Adrenal gland (tissue), 12 donors: Measurements from ENCODE around the gene MYO1E. TPM values are rescaled to one million over a fixed set of nuclear protein-coding genes. Genes with fewer than 3 reads are reported as not detected.

ENCODE experiments used
- DNase-seq, 7 donors: peaks; one replicate each; pipeline ENCODE4 v3.0.0-alpha.2; 2019 to 2020
- H3K27ac ChIP-seq, 5 donors: fragments of 200-600 bp; sonication (generic) in 4 of 5; 1 replicate in 3 of 5; 2 replicates in 2 of 5; pipeline versions ENCODE4 v1.5.1 to v1.8.0; 2016 to 2020; ENCODE audit warnings: mild to moderate bottlenecking in 1 of 5
- H3K27me3 ChIP-seq: fragments of 200-600 bp; 2 replicates; pipeline ENCODE4 v1.8.0; 2021
- H3K36me3 ChIP-seq, 2 donors: fragments of 200-600 bp; replicated peaks in 1 of 2; 1 replicate in 1 of 2; 2 replicates in 1 of 2; pipeline versions ENCODE4 v1.5.1 to v1.8.0; 2018 to 2022
- H3K4me1 ChIP-seq, 2 donors: fragments of 200-600 bp; replicated peaks in 1 of 2; 1 replicate in 1 of 2; 2 replicates in 1 of 2; pipeline versions ENCODE4 v1.5.1 to v1.8.0; 2018 to 2021
- H3K4me3 ChIP-seq, 4 donors: fragments of 200-600 bp; sonication (generic) in 3 of 4; one replicate each; pipeline ENCODE4 v1.5.1; 2016 to 2018
- H3K9me3 ChIP-seq, 3 donors: fragments of 200-600 bp; sonication (generic) in 1 of 3; replicated peaks in 1 of 3; 1 replicate in 2 of 3; 2 replicates in 1 of 3; pipeline versions ENCODE4 v1.5.1 to v1.8.0; 2016 to 2021
- POLR2A ChIP-seq, 2 donors: fragments of 450-650 bp; IDR thresholded peaks; one replicate each; pipeline ENCODE4 v1.6.1; 2017; ENCODE audit warnings: antibody characterized with exemption in 2 of 2, mild to moderate bottlenecking in 2 of 2, moderate library complexity in 1 of 2
- WGBS, 4 donors: extraction: QIAGEN DNeasy Blood & Tissue Kit in 2 of 4; methylation state at CpG; one replicate each; pipeline versions ENCODE4 v1.1.5 to v1.1.7; 2013 to 2017; 5-methylcytosine and 5-hydroxymethylcytosine counted together
- intact Hi-C, 2 donors: fragments of 100-400 bp; cut with DNase I; formaldehyde crosslinking; loops; one replicate each; pipeline versions ENCODE4 v1.14.1 to v1.15.0; 2022 to 2023
- polyA plus RNA-seq, 3 donors: library from polyadenylated mRNA; stranded (reverse); fragments of 200-250 nt in 2 of 3; fragments of 350-450 nt in 1 of 3; fragmentation: Illumina TruSeq in 1 of 3; extraction: RNeasy Lipid Tissue Mini Kit (QIAGEN cat#74804) in 1 of 3; gene quantifications; one replicate each; pipeline ENCODE4 v1.2.3, GENCODE V29; 2013 to 2014
- total RNA-seq, 9 donors: library from RNA; depleted of rRNA in 4 of 9; stranded (reverse); fragments of >200 nt in 4 of 9; fragments of 120-200 nt in 1 of 9; fragmentation: NEBNext Ultra II Directional in 1 of 9; extraction: Animal tissue kit (Norgen Biotek cat#: 25700) in 1 of 9; gene quantifications; one replicate each; pipeline versions ENCODE4 v1.1.0 to v1.2.4, GENCODE V29; 2013 to 2023
- TF ChIP-seq, protein P1 (sequence below), 6 experiments: fragments of 450-650 bp in 4 of 6; fragments of 200-600 bp in 2 of 6; sonication (generic) in 1 of 6; IDR thresholded peaks; 1 replicate in 5 of 6; 2 replicates in 1 of 6; pipeline versions ENCODE4 v1.5.1 to v1.8.0; 2016 to 2021; ENCODE audit warnings: antibody characterized with exemption in 6 of 6, mild to moderate bottlenecking in 2 of 6, moderate library complexity in 1 of 6
- donor health status: healthy with polysubstance abuse.
- donor health status: Bipolar disorder and iron deficiency.
- donor health status: DM: yes; HTN: yes; CAD: no.
- donor health status: DM: no; HTN: no; CAD: no.
- donor health status: DM: no; HTN: no; CAD: no.
- donor health status: DM: yes; HTN: yes; CAD: no.

MYO1E gene
- total and polyA plus RNA-seq, 12 donors: 11.9 to 50.8 (median 26.0) TPM

DNA sequence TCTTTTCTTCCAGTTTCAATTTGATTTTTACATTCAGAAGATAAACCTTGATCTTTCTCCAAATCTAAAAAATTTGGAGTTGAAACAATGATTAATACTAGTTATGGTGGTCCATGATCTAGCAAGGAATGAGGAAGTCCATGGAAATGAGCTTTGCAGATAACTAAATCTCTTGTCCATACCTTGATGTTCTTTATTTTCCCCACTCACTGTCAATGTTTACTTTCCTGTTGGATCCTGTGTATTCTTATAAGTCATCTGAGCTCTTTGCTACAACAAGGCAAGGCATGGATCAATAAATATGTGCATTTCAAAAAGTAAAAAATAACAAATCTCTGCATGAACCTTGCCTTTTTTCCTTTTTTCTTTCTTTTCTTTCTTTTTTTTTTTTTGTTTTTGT, 6.2 kb upstream of the MYO1E start:
- TF ChIP-seq, protein P1, sequence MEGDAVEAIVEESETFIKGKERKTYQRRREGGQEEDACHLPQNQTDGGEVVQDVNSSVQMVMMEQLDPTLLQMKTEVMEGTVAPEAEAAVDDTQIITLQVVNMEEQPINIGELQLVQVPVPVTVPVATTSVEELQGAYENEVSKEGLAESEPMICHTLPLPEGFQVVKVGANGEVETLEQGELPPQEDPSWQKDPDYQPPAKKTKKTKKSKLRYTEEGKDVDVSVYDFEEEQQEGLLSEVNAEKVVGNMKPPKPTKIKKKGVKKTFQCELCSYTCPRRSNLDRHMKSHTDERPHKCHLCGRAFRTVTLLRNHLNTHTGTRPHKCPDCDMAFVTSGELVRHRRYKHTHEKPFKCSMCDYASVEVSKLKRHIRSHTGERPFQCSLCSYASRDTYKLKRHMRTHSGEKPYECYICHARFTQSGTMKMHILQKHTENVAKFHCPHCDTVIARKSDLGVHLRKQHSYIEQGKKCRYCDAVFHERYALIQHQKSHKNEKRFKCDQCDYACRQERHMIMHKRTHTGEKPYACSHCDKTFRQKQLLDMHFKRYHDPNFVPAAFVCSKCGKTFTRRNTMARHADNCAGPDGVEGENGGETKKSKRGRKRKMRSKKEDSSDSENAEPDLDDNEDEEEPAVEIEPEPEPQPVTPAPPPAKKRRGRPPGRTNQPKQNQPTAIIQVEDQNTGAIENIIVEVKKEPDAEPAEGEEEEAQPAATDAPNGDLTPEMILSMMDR (IDR thresholded peaks at IDR 0.05): no peak
- TF ChIP-seq POLR2A (IDR thresholded peaks at IDR 0.05): no peak
- intact Hi-C loops: no loop called here
- no peaks in the 10 kb centered on the region for H3K4me1 ChIP-seq
- H3K36me3 ChIP-seq: no peaks in the 10 kb centered on the region
- no peak overlapping the region for H3K27ac ChIP-seq
- no peak overlapping the region for H3K4me3 ChIP-seq
- no peaks in the 10 kb centered on the region for H3K27me3 ChIP-seq
- DNase-seq: no peak
- no peaks in the 10 kb centered on the region for H3K9me3 ChIP-seq

DNA sequence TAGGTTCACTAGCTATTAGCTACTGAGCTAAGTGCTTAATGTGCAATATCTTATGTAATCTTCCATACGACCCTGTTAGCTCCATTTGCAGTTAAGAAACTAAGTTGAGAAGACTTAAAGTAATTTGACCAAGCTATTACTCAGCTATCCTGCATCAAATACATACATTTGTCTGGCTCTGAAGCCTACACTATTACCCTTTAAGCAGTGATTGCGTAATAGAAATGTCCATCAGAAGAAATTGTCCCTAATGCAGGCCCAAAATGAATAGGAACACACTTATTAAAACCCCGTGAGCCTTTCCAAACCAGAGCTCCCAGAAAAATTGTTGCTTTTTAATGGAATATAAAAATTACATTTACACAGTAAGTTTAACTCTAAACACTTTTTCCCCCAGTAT, 5.3 kb upstream of the MYO1E start:
- Histone ChIP-seq H3K27me3 (no peaks in the 10 kb centered on the region), H3K9me3 (no peaks in the 10 kb centered on the region), H3K36me3 (no peaks in the 10 kb centered on the region), H3K27ac (no peak overlapping the region), H3K4me1 (peaks cover 0 to 4% of the 10 kb centered on the region in 2 donors), H3K4me3 (no peak overlapping the region)
- TF ChIP-seq, protein P1 (IDR thresholded peaks at IDR 0.05): no peak
- no peak for TF ChIP-seq POLR2A (IDR thresholded peaks at IDR 0.05)
- intact Hi-C loops: no loop called here
- 64 to 78% (median 74%) methylated on average over 3 of the region's 3 CpGs for WGBS, 4 donors
- DNase-seq: no peak

- TF ChIP-seq, protein P1 (IDR thresholded peaks at IDR 0.05): peak in 1 of 6 experiments; percentile 13
- TF ChIP-seq POLR2A (IDR thresholded peaks at IDR 0.05): no peak
- 70 to 92% (median 87%) methylated on average over 2 of the region's 2 CpGs for WGBS, 4 donors
Measured at GRCh38 chr15:59376733-59377132, 4.1 kb upstream of the MYO1E start.

GRCh38 chr15:59373215-59373614, 544 bp upstream of the MYO1E start:
- peaks cover 4 to 7% of the 10 kb centered on the region in 2 donors for H3K4me1 ChIP-seq
- no peak for TF ChIP-seq POLR2A (IDR thresholded peaks at IDR 0.05)
- TF ChIP-seq, protein P1 (IDR thresholded peaks at IDR 0.05): no peak
- WGBS, 4 donors: 1 to 6% (median 2%) methylated on average over 6 of the region's 6 CpGs
- intact Hi-C loops: no loop called here
- H3K27me3 ChIP-seq: no peaks in the 10 kb centered on the region
- no peak for DNase-seq
- no peaks in the 10 kb centered on the region for H3K36me3 ChIP-seq
- H3K4me3 ChIP-seq: peak overlapping the region in 3 of 4 donors; percentile 64 to 96 (median 67)
- peak overlapping the region in 4 of 5 donors; percentile 76 to 95 (median 87) for H3K27ac ChIP-seq
- no peaks in the 10 kb centered on the region for H3K9me3 ChIP-seq

More at GRCh38 chr15:59376733-59377132, 4.1 kb upstream of the MYO1E start:
- Histone ChIP-seq H3K4me1 (peaks cover 0 to 4% of the 10 kb centered on the region in 2 donors), H3K27me3 (no peaks in the 10 kb centered on the region), H3K9me3 (no peaks in the 10 kb centered on the region), H3K36me3 (no peaks in the 10 kb centered on the region), H3K27ac (no peak overlapping the region), H3K4me3 (no peak overlapping the region)
- no peak for DNase-seq
- intact Hi-C loops: no loop called here
